CD4-positive, alpha-beta T cell treated with Interleukin-15 for 4 hours (primary cell): Measurements from ENCODE around the gene BRD4.

ENCODE experiments used
- DNase-seq: peaks from one replicate; pipeline ENCODE4 v3.0.0-alpha.2; 2020; ENCODE audit warnings: low spot score

BRD4 gene

DNA sequence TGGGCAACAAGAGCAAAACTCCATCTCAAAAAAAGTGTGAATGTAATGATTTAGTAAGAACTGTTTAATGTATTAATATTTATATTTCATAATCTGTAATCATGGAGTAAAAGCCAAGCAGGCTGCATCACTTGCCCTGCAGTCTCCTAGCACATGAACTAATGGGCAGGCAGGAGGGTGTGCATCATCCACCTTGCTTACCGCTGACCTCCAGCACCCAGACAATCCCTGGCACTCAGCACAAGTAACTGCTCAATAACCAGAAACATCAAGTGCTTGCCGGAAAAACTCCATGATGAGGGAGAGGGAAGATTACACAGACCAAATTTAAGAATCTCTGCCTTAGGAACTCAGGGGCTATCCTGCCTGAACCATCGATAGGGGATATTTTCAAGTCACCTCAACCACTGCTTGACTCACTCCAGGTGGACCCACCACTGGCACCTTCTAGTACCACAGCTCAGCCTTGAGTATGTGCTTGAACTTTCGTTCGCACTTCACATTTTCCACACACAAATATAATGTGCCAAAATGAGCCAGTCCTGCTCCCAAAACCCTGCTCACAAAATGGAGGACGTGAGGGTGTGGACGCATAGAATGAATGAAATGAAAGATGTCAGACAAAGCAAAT is 18.6 kb downstream of the BRD4 start:
- DNase-seq = no peak

GRCh38 chr19:15307169-15307568 is 25.2 kb downstream of the BRD4 start:
- DNase-seq = no peak

DNA sequence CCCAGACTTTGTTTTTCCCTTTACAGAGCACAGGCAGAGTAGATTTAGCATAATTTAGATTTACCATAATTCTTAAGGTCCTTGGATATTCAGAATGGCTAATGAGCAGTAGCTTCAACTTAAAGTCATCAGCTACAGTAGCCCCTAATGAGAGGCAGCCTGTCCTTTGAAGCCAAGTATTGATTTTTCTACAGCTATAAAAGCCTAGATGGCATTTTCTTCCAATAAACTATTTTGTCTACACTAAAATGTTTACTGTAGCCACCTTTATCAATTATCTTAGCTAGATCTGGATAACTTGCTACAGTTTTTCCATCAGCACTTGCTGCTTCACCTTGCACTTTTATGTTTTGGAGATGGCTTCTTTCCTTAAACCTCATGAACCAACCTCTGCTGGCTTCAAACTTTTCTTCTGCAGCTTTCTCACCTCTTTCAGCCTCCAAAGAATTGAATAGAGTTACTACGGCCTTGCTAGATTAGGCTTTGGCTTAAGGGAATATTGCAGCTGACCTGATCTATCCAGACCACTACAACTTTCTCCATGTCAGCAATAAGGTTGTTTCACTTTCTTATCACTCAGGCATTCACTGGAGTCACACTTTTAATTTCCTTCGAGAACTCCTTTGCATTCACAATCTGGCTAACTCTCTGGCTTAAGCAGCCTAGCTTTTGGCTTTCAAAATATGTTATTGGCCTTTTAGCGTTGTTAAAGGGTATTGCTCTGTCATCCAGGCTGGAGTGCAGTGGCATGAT is 26.6 kb downstream of the BRD4 start:
- DNase-seq = no peak

DNA sequence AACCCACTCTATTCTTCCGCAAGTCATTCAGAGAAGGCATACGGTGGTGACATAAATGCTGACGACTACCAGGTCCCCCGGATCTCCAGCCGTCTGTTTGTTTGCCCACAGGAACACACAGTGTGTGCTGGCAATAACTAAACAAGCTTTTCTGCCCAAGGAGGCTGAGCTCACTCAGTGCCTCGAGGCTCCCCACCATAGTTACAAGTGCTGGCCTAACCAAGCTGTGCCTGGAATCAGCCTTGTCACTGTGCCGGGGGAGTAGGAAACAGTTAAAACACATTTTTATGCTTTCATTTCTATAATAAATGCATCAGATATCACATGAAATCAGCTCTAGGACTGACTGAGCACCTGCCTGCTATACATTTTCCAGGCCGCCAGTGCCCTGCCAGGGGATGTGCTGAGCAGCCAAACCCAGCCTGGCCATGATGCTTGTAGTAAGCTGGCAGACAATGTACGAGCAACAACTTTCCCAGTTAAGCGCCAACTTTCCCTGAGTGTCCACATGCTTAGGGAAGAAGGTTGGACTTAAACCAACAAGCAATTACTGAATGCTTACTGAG is 28.1 kb downstream of the BRD4 start:
- no peak for DNase-seq

- no peak for DNase-seq
These were observed 29.1 kb downstream of the BRD4 start for GRCh38 chr19:15303105-15303780.

- no peak for DNase-seq
These were observed 31.7 kb downstream of the BRD4 start for GRCh38 chr19:15300533-15301197.

GRCh38 chr19:15299568-15300409 is 32.5 kb downstream of the BRD4 start:
- DNase-seq = no peak

DNA sequence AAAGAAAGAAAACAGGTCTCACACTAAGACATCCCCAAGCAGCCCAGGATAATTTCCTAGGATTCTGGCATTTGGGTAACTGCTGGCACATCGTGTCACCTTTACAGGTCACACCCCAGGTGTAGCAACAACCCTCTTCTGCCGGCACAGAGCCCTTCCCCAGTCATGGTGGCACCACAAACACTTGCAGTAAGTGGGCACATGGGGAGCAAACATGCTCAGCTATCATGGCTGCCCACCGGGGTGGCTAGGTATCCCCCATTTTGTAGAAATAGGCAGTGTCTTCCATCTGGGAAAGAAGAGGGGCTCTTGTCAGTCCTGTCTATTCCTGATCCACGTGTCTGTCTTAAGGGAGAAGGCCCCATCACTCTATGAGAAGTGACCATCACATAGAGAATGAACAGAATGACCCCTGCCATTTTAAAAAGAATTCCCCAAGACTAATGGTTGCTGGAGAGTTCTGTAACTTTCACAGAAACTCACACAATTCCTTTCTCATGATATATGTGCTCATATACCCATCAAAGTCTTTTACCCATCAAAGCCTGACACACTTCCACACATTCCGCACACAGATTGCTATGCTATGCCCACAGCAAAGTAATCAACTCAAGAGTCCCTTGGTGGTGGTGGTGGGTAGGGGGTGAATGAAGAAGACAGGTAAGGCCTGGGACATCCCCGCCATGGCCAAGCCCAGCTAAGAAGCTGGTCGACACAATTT is 33.3 kb downstream of the BRD4 start:
- DNase-seq = no peak

DNA sequence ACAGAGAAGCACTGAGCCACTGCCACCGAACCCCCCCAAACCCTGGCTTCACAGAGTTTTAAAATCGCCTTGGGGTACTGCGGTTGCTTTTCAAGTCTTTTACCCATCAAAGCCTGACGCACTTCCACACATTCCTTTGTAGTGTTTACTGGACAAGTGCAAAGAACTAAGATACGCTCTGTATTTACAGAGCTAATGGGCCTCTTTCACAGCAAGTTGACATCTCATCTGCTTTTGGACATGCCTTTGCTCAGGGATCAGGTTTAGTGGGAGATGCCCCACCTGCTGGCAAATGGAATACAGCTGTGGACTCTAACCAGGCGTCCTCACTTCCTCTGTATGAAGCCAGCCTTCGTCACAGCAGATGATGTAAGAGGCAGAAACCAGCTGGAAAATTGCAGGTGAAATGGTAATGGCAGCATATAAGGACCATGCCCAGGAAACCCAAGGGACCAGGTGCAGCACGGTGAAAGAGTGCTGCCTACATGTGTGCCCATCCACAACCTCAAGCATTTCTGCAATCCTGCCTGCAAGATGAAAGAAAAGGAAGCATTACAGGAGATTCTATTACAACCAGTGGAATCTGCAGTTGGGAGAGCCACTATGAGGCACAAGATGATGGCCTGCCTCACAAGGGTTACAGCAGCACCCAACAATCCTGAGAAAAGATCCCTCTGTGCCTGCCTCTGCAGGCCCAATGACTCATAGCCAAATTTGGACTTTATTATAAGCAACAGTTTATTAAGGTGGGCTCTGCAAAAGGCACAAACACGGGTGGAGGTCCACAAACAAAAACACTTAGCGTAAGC is 34.7 kb downstream of the BRD4 start:
- no peak for DNase-seq

GRCh38 chr19:15296841-15297415 is 35.4 kb downstream of the BRD4 start:
- no peak for DNase-seq

DNA sequence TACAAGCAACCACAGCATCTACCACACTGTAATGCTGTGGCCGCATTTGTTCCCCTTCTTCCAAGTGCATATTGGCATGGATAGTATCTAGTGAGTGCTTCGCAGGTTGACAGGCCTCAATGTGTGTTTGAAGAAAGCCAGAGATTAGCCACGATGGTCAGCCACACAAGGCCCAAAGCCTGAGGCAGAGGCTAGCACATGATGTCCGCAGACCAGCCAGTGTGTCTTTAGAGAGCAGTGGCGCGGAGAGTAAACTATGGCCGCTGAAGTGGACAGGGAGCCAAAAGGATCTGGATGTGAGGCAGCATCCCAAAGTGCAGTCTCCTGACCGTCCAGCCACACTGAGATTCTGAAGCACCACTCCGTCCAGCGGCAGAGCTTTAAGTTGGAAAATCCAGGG is 36.0 kb downstream of the BRD4 start:
- no peak for DNase-seq

DNA sequence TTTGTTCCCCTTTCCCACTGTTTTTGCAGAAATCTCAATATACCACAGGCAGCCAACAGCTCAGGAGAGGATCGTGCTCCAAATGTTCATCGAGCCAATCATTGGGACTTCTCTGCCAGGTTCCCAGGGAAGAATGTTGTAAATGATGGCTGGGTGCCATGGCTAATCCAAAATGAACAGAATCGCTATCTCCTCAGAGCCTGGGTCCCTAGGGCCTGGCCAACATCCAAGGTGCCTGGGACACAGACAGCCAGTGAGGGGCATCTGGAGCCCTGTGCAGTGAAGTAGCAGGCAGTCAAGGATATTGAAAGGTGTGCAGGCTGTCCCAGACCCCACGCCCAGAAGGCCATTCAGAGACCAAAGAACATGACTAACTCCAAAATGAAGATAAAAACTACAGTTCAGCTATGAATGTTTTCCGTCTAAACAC is 37.8 kb downstream of the BRD4 start:
- no peak for DNase-seq

GRCh38 chr19:15293781-15294491 is 38.4 kb downstream of the BRD4 start:
- no peak for DNase-seq

- no peak for DNase-seq
These were observed 39.3 kb downstream of the BRD4 start for GRCh38 chr19:15292847-15293582.

GRCh38 chr19:15292140-15292539 is 40.2 kb downstream of the BRD4 start:
- DNase-seq = no peak

- DNase-seq = no peak
These were observed 40.8 kb downstream of the BRD4 start for GRCh38 chr19:15291548-15292021.

- no peak for DNase-seq
These were observed 41.2 kb downstream of the BRD4 start for GRCh38 chr19:15291089-15291488.

GRCh38 chr19:15290166-15290565 is 42.2 kb downstream of the BRD4 start:
- no peak for DNase-seq
